Loucy (cell line): ENCODE data around the gene CACNA1B.

Experiments used
- H2AFZ ChIP-seq: fragments of 200-600 bp; sonication (generic); 2 replicates; pipeline ENCODE4 v1.6.0; 2016; ENCODE audit warnings: antibody characterized with exemption, mild to moderate bottlenecking, low read length, moderate library complexity
- H3F3A ChIP-seq: fragments of 200-600 bp; 2 replicates; pipeline ENCODE4 v1.6.0; 2016; ENCODE audit warnings: antibody characterized with exemption, low read depth, mild to moderate bottlenecking
- H3K27me3 ChIP-seq: fragments of 200-600 bp; sonication (generic); 2 replicates; pipeline ENCODE4 v1.6.1; 2014; ENCODE audit warnings: low read length, mild to moderate bottlenecking; ENCODE audit not compliant: insufficient read depth, poor library complexity, severe bottlenecking
- H3K36me3 ChIP-seq: fragments of 200-600 bp; sonication (generic); 2 replicates; pipeline ENCODE4 v1.6.1; 2016; ENCODE audit warnings: low read length; ENCODE audit not compliant: insufficient read depth
- H3K4me1 ChIP-seq: fragments of 200-600 bp; sonication (generic); 2 replicates; pipeline ENCODE4 v1.5.1; 2014; ENCODE audit warnings: low read length, mild to moderate bottlenecking; ENCODE audit not compliant: insufficient read depth, poor library complexity, severe bottlenecking
- H3K4me2 ChIP-seq: fragments of 200-600 bp; sonication (generic); 2 replicates; pipeline ENCODE4 v1.6.0; 2014; ENCODE audit warnings: antibody characterized with exemption, low read length, low read depth, mild to moderate bottlenecking; ENCODE audit not compliant: poor library complexity, severe bottlenecking
- H3K4me3 ChIP-seq: fragments of 200-600 bp; sonication (generic); 2 replicates; pipeline ENCODE4 v1.5.1; 2014; ENCODE audit warnings: low read length, mild to moderate bottlenecking, mixed read lengths; ENCODE audit not compliant: poor library complexity, severe bottlenecking
- H3K79me2 ChIP-seq: fragments of 200-600 bp; sonication (generic); 2 replicates; pipeline ENCODE4 v1.6.1; 2014; ENCODE audit warnings: low read length; ENCODE audit not compliant: insufficient read depth
- H3K9ac ChIP-seq: fragments of 200-600 bp; sonication (generic); 2 replicates; pipeline ENCODE4 v1.6.0; 2014; ENCODE audit warnings: mild to moderate bottlenecking, low read depth, low read length, moderate library complexity; ENCODE audit not compliant: poor library complexity, severe bottlenecking
- H3K9me2 ChIP-seq: fragments of 200-600 bp; sonication (generic); replicated peaks from 2 replicates; pipeline ENCODE4 v1.6.1; 2016; ENCODE audit warnings: low read depth, low read length, mixed read lengths
- H3K9me3 ChIP-seq: fragments of 200-600 bp; sonication (generic); 2 replicates; pipeline ENCODE4 v1.6.1; 2014; ENCODE audit warnings: mild to moderate bottlenecking, antibody characterized with exemption, low read length, low read depth; ENCODE audit not compliant: insufficient read depth
- H4K20me1 ChIP-seq: fragments of 200-600 bp; sonication (generic); 2 replicates; pipeline ENCODE4 v1.6.0; 2014; ENCODE audit warnings: antibody characterized with exemption, low read length, mild to moderate bottlenecking; ENCODE audit not compliant: insufficient read depth, poor library complexity, severe bottlenecking
- EZH2phosphoT487 ChIP-seq: fragments of 200-600 bp; IDR thresholded peaks from 2 replicates; pipeline ENCODE4 v1.6.1; 2018; ENCODE audit warnings: antibody characterized with exemption, mild to moderate bottlenecking, moderate library complexity, borderline replicate concordance
- TF ChIP-seq, protein P1 (sequence below): fragments of 200-600 bp; sonication (generic); conservative IDR thresholded peaks from 2 replicates; pipeline ENCODE4 v1.5.1; 2014; ENCODE audit warnings: mild to moderate bottlenecking, antibody characterized with exemption, low read length

The CACNA1B gene

DNA sequence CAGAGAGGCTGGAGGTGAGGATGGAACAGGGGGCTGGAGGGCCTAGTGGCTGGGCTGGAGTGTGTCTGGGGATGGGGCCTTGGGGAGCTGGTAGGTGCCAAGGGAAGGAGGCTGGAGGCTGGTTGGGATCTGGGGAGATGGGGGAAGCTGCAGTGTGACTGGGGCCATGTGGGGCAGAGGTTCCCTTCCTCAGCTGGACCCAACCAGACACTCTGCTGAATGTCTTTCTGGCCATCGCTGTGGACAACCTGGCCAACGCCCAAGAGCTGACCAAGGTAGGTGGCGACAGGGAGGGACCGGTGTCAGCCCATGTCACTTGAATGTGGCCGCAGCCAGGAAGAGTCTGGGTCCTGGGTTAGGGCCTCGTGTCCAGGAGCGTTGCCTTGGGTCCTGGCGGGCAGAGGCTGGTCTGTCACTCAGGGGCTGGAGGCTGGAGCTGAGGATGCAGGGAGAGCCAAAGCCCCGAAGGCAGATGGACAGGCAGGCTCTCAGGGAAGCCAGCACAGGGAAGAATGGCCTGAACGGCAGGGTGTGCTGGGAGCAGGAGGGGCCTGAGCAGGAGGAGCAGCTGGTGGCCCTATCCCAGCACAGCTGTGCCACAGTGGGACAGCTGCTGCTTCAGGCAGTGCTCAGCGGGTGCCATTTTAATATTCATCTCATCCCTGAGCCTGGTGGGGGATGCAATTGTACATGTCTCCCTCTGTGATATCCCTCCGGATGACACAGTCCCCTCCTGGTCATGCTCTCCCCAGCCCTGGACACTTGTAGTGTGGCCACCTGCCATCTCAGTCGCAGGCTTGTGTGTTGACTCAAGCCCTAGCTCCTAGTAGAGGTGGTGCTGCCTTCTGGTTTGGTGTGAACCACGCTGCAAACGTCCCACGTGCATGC, 132.5 kb downstream of the CACNA1B start:
- TF ChIP-seq, protein P1, sequence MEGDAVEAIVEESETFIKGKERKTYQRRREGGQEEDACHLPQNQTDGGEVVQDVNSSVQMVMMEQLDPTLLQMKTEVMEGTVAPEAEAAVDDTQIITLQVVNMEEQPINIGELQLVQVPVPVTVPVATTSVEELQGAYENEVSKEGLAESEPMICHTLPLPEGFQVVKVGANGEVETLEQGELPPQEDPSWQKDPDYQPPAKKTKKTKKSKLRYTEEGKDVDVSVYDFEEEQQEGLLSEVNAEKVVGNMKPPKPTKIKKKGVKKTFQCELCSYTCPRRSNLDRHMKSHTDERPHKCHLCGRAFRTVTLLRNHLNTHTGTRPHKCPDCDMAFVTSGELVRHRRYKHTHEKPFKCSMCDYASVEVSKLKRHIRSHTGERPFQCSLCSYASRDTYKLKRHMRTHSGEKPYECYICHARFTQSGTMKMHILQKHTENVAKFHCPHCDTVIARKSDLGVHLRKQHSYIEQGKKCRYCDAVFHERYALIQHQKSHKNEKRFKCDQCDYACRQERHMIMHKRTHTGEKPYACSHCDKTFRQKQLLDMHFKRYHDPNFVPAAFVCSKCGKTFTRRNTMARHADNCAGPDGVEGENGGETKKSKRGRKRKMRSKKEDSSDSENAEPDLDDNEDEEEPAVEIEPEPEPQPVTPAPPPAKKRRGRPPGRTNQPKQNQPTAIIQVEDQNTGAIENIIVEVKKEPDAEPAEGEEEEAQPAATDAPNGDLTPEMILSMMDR = no peak
- TF ChIP-seq EZH2phosphoT487 = no peak
- Histone ChIP-seq H3K9me3 (peaks cover 43% of the 10 kb centered on the region; the same call in 1 of the 2 replicates), H3K9ac (no peak overlapping the region), H4K20me1 (no peaks in the 10 kb centered on the region), H3K9me2 (no peaks in the 10 kb centered on the region), H3K4me3 (no peak overlapping the region), H3K36me3 (no peaks in the 10 kb centered on the region), H2AFZ (no peak overlapping the region), H3K27me3 (no peaks in the 10 kb centered on the region), H3K4me2 (no peak overlapping the region), H3K79me2 (no peaks in the 10 kb centered on the region), H3K4me1 (no peaks in the 10 kb centered on the region), H3F3A (no peaks in the 10 kb centered on the region)

DNA sequence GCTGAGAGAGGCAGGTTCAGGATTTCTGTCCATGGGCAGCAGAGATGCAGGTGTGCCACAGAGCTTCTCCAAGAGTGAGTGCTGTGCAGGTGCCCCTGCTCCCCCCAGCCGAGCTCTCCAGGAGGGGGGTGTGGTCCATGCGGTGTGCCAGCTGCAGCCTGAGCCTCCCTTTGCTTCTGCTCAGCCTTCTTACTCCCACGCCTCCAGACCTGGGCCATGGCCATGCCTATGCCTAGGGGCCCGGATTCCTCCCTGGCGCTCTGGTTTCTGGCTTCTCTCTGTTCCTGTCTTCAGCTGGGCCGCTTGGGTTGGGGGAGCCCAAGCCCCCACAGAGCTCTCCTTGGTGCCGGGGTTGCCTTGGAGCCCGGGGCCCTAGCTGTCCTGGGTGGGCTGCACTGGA, 133.3 kb downstream of the CACNA1B start:
- Histone ChIP-seq H3K9me3 (peaks cover 43% of the 10 kb centered on the region; the same call in 1 of the 2 replicates), H3K79me2 (no peaks in the 10 kb centered on the region), H3K4me1 (no peaks in the 10 kb centered on the region), H4K20me1 (no peaks in the 10 kb centered on the region), H3K27me3 (no peaks in the 10 kb centered on the region), H3F3A (no peaks in the 10 kb centered on the region), H3K4me3 (no peak overlapping the region), H2AFZ (no peak overlapping the region), H3K4me2 (no peak overlapping the region), H3K9ac (no peak overlapping the region), H3K36me3 (no peaks in the 10 kb centered on the region), H3K9me2 (no peaks in the 10 kb centered on the region)
- no peak for TF ChIP-seq EZH2phosphoT487
- TF ChIP-seq, protein P1 = no peak

- Histone ChIP-seq H3K4me3 (no peak overlapping the region), H3K27me3 (no peaks in the 10 kb centered on the region), H3K79me2 (no peaks in the 10 kb centered on the region), H4K20me1 (no peaks in the 10 kb centered on the region), H3K36me3 (no peaks in the 10 kb centered on the region), H3K4me1 (no peaks in the 10 kb centered on the region), H3K4me2 (no peak overlapping the region), H3F3A (no peaks in the 10 kb centered on the region), H3K9me3 (peaks cover 41% of the 10 kb centered on the region; the same call in 1 of the 2 replicates), H3K9me2 (no peaks in the 10 kb centered on the region), H2AFZ (no peak overlapping the region), H3K9ac (no peak overlapping the region)
- no peak for TF ChIP-seq EZH2phosphoT487
- TF ChIP-seq, protein P1 = no peak
Observed at GRCh38 chr9:138011951-138012500, 134.4 kb downstream of the CACNA1B start.
